Mesenchymal stem cell (in vitro differentiated cells and primary cell): ENCODE measurements around the gene KRTAP19-6.
"Not testable (repeated sequence)": the region's sequence is repeated elsewhere in the genome, so short reads cannot be mapped to it uniquely, and the experiment has no call there.

Source experiments
- DNase-seq: peaks from one replicate; pipeline ENCODE4 v3.0.0-alpha.2; 2013
- H2AFZ ChIP-seq: one replicate; pipeline ENCODE4 v1.6.1; 2013; ENCODE audit warnings: low read depth, mild to moderate bottlenecking, control low read depth, inconsistent platforms, low read length, moderate library complexity
- H2AK5ac ChIP-seq: 2 replicates; pipeline ENCODE4 v1.6.1; 2013; ENCODE audit warnings: low read length, moderate library complexity, mild to moderate bottlenecking, inconsistent platforms; ENCODE audit not compliant: severe bottlenecking
- H2BK120ac ChIP-seq: one replicate; pipeline ENCODE4 v1.6.1; 2013; ENCODE audit warnings: low read depth, mild to moderate bottlenecking, inconsistent platforms, low read length, moderate library complexity
- H2BK12ac ChIP-seq, 2 experiments: one replicate each; pipeline ENCODE4 v1.6.1; 2013; ENCODE audit warnings: inconsistent platforms in 2 of 2, low read length in 2 of 2, mild to moderate bottlenecking in 2 of 2, moderate library complexity in 2 of 2, control low read depth in 1 of 2
- H2BK15ac ChIP-seq: one replicate; pipeline ENCODE4 v1.6.1; 2013; ENCODE audit warnings: mild to moderate bottlenecking, low read depth, inconsistent platforms; ENCODE audit not compliant: poor library complexity, severe bottlenecking
- H2BK5ac ChIP-seq: 2 replicates; pipeline ENCODE4 v1.6.1; 2013; ENCODE audit warnings: low read depth, mild to moderate bottlenecking, low read length, control low read depth, inconsistent platforms; ENCODE audit not compliant: poor library complexity, severe bottlenecking
- H3K14ac ChIP-seq, 2 experiments: one replicate each; pipeline ENCODE4 v1.6.1; 2013; ENCODE audit warnings: inconsistent platforms in 2 of 2, low read length in 2 of 2, control low read depth in 1 of 2, mild to moderate bottlenecking in 1 of 2, moderate library complexity in 1 of 2
- H3K18ac ChIP-seq, 2 experiments: one replicate each; pipeline ENCODE4 v1.6.1; 2013; ENCODE audit warnings: inconsistent platforms in 2 of 2, low read length in 2 of 2, control low read depth in 1 of 2, low read depth in 1 of 2, mild to moderate bottlenecking in 1 of 2
- H3K23ac ChIP-seq, 2 experiments: one replicate each; pipeline ENCODE4 v1.6.1; 2013; ENCODE audit warnings: inconsistent platforms in 2 of 2, low read length in 2 of 2, mild to moderate bottlenecking in 2 of 2, moderate library complexity in 2 of 2, control low read depth in 1 of 2
- H3K27ac ChIP-seq: 2 replicates; pipeline ENCODE4 v1.5.1; 2013; ENCODE audit warnings: mild to moderate bottlenecking, moderate library complexity, low read length, control low read depth, inconsistent platforms; ENCODE audit not compliant: poor library complexity, severe bottlenecking
- H3K27me3 ChIP-seq, 2 experiments: 2 replicates each; pipeline versions ENCODE4 v1.6.1 to v1.7.0; 2013; ENCODE audit warnings: low read length in 2 of 2, mild to moderate bottlenecking in 2 of 2, moderate library complexity in 2 of 2, control low read depth in 1 of 2, inconsistent platforms in 1 of 2; ENCODE audit not compliant: control insufficient read depth in 1 of 2, insufficient read depth in 1 of 2
- H3K36me3 ChIP-seq, 2 experiments: 2 replicates each; pipeline versions ENCODE4 v1.6.1 to v1.7.0; 2013; ENCODE audit warnings: low read length in 2 of 2, control low read depth in 1 of 2, inconsistent platforms in 1 of 2, low read depth in 1 of 2, mild to moderate bottlenecking in 1 of 2; ENCODE audit not compliant: insufficient read depth in 2 of 2, control insufficient read depth in 1 of 2
- H3K4ac ChIP-seq, 2 experiments: one replicate each; pipeline ENCODE4 v1.6.1; 2013; ENCODE audit warnings: inconsistent platforms in 2 of 2, low read length in 2 of 2, mild to moderate bottlenecking in 2 of 2, moderate library complexity in 2 of 2, control low read depth in 1 of 2, low read depth in 1 of 2
- H3K4me1 ChIP-seq: 2 replicates; pipeline ENCODE4 v1.6.1; 2013; ENCODE audit warnings: low read depth, low read length, control low read depth; ENCODE audit not compliant: control insufficient read depth, insufficient read depth
- H3K4me2 ChIP-seq: 2 replicates; pipeline ENCODE4 v1.6.1; 2013; ENCODE audit warnings: low read length, mild to moderate bottlenecking, inconsistent platforms; ENCODE audit not compliant: poor library complexity, severe bottlenecking
- H3K4me3 ChIP-seq, 2 experiments: 2 replicates each; pipeline versions ENCODE4 v1.5.1 to v1.7.0; 2013; ENCODE audit warnings: low read length in 2 of 2, mild to moderate bottlenecking in 2 of 2, control low read depth in 1 of 2, low read depth in 1 of 2; ENCODE audit not compliant: insufficient read depth in 1 of 2
- H3K79me1 ChIP-seq: replicated peaks from 2 replicates; pipeline ENCODE4 v1.6.1; 2013; ENCODE audit warnings: mild to moderate bottlenecking, control low read depth, low read length, inconsistent platforms; ENCODE audit not compliant: poor library complexity, severe bottlenecking
- H3K9ac ChIP-seq: 2 replicates; pipeline ENCODE4 v1.7.0; 2013; ENCODE audit warnings: mild to moderate bottlenecking, low read length, moderate library complexity
- H3K9me3 ChIP-seq: 2 replicates; pipeline ENCODE4 v1.7.0; 2013; ENCODE audit warnings: mild to moderate bottlenecking, low read length; ENCODE audit not compliant: control insufficient read depth
- H4K8ac ChIP-seq: one replicate; pipeline ENCODE4 v1.6.1; 2013; ENCODE audit warnings: inconsistent platforms, mild to moderate bottlenecking, low read length, moderate library complexity
- H4K91ac ChIP-seq: one replicate; pipeline ENCODE4 v1.6.1; 2013; ENCODE audit warnings: mild to moderate bottlenecking, low read length, inconsistent platforms
- WGBS: methylation state at CpG from one replicate; pipeline ENCODE4 v1.1.7; 2013; ENCODE audit warnings: mixed read lengths; 5-methylcytosine and 5-hydroxymethylcytosine counted together

The KRTAP19-6 gene

DNA sequence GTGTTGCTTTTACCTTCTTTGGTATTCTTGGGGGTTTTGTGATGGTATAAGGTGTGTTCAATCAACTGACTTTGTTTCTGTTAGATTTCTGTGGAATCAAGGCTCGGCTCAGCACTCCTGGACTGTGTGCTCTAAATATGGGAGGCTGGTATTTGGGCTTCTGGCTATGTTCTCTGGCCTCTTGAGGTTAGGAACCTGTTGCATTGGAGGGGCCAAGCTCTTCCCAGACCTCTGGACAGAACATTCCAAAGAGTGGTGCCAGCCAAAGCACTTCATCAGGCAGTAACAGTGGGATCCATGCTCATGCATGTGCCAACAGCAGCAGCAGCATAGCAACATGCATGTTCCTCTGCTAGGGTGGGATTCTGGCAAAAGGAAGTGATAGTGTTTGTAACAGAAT is 11.1 kb upstream of the KRTAP19-6 start:
- Histone ChIP-seq H4K91ac (no peak overlapping the region), H2BK120ac (no peak overlapping the region), H2AK5ac (no peak overlapping the region), H3K18ac (no peak overlapping the region), H3K9ac (no peak overlapping the region), H3K4ac (no peak overlapping the region), H4K8ac (no peak overlapping the region), H2AFZ (no peak overlapping the region), H3K27ac (no peak overlapping the region), H3K23ac (no peak overlapping the region), H3K4me3 (no peak overlapping the region), H2BK5ac (no peak overlapping the region), H3K9me3 (peaks cover 22% of the 10 kb centered on the region), H2BK15ac (no peak overlapping the region), H3K27me3 (no peaks in the 10 kb centered on the region), H3K14ac (no peak overlapping the region), H3K36me3 (no peaks in the 10 kb centered on the region), H3K4me1 (no peaks in the 10 kb centered on the region), H3K79me1 (no peaks in the 10 kb centered on the region), H3K4me2 (no peak overlapping the region), H2BK12ac (no peak overlapping the region)
- no peak for DNase-seq
- 18% methylated on average over 1 of the region's 1 CpG for WGBS

DNA sequence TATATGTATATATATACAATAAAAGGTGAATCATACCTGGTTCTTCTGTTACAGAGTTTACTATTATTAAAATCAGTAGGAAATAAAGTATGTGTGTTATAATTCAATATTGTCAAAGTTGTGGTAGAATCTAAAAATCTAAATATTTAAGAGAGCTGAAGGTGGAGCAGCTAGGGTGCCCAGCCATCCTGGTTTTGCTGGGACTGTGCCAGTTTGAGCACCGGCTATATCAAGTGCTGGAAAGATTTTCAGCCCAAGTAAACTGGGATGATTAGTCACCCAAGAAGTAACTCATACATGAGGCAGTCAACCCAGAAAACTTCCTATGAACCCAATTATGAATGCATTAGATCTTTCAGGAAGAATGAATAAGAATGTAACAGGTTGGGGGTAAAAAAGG is 22.8 kb downstream of the KRTAP19-6 start:
- Histone ChIP-seq H3K14ac (no peak overlapping the region), H3K23ac (no peak overlapping the region), H3K9ac (no peak overlapping the region), H2AK5ac (no peak overlapping the region), H2BK120ac (no peak overlapping the region), H3K4ac (no peak overlapping the region), H3K4me2 (no peak overlapping the region), H3K36me3 (no peaks in the 10 kb centered on the region), H2BK15ac (no peak overlapping the region), H2AFZ (no peak overlapping the region), H2BK5ac (no peak overlapping the region), H3K18ac (no peak overlapping the region), H3K27ac (no peak overlapping the region), H3K27me3 (no peaks in the 10 kb centered on the region), H3K4me3 (no peak overlapping the region), H3K4me1 (no peaks in the 10 kb centered on the region), H2BK12ac (no peak overlapping the region), H4K91ac (no peak overlapping the region), H3K9me3 (peaks cover 5% of the 10 kb centered on the region), H4K8ac (no peak overlapping the region), H3K79me1 (no peaks in the 10 kb centered on the region)
- DNase-seq, result no peak
- 100% methylated on average over 1 of the region's 1 CpG for WGBS

DNA sequence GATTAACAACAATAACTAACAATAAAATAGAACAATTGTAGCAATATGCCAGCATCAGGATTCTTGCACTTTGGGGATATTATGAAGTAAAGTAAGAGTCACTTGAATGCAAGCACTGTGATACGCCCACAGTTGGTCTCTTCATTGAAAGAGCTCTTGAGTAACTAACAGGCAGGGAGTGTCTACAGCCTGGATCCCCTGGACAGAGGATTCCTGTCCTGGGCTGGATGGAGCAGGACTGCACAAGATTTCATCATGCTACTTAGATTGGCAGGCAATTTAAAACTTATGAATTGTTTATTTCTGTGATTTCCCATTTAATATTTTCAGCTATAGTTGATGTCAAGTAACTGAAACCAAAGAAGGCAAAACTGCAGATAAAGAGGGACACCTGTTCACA is 26.0 kb downstream of the KRTAP19-6 start:
- Histone ChIP-seq H3K4ac (no peak overlapping the region), H3K79me1 (no peaks in the 10 kb centered on the region), H4K91ac (no peak overlapping the region), H3K36me3 (no peaks in the 10 kb centered on the region), H2BK12ac (no peak overlapping the region), H2AK5ac (no peak overlapping the region), H3K14ac (no peak overlapping the region), H3K9me3 (no peaks in the 10 kb centered on the region), H3K9ac (no peak overlapping the region), H2AFZ (no peak overlapping the region), H4K8ac (no peak overlapping the region), H2BK5ac (no peak overlapping the region), H3K23ac (no peak overlapping the region), H3K4me2 (no peak overlapping the region), H2BK15ac (no peak overlapping the region), H3K18ac (no peak overlapping the region), H2BK120ac (no peak overlapping the region), H3K4me3 (no peak overlapping the region), H3K4me1 (no peaks in the 10 kb centered on the region), H3K27me3 (no peaks in the 10 kb centered on the region), H3K27ac (no peak overlapping the region)
- no peak for DNase-seq
- 57% methylated on average over 1 of the region's 1 CpG for WGBS

DNA sequence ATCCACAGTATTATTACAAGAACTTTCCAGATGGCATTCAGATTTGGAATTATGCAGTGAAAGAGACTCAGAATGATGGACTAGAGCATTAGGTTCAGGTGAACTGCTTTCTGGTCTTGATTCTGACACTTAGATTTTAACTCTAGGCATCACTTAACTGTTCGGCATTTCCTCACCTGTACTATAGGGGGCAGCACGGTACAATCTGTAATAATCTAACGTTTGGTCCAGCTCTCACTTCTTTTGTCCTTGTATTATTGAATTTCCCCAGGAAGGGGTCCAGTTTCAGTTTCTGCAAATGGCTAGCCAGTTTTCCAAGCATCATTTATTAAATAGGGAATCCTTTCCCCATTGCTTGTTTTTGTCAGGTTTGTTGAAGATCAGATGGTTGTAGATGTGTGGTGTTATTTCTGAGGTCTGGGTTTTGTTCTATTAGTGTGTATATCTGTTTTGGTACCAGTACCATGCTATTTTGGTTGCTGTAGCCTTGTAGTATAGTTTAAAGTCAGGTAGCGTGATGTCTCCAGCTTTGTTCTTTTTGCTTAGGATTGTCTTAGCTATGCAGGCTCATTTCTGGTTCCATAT is 36.0 kb downstream of the KRTAP19-6 start:
- not testable (repeated sequence) for H3K4me3 ChIP-seq, H2AK5ac ChIP-seq
- 18% methylated on average over 4 of the region's 4 CpGs for WGBS

More for the DNA sequence above, 36.0 kb downstream of the KRTAP19-6 start:
- not testable (repeated sequence) for H3K4ac ChIP-seq, H2BK120ac ChIP-seq, H3K27ac ChIP-seq, H4K8ac ChIP-seq, H2AFZ ChIP-seq, H3K9me3 ChIP-seq, H3K14ac ChIP-seq, H3K4me1 ChIP-seq, H3K36me3 ChIP-seq, H2BK12ac ChIP-seq, H3K23ac ChIP-seq, H2BK15ac ChIP-seq, H3K9ac ChIP-seq, H3K27me3 ChIP-seq, DNase-seq, H3K18ac ChIP-seq, H2BK5ac ChIP-seq, H4K91ac ChIP-seq, H3K79me1 ChIP-seq, H3K4me2 ChIP-seq
